ENCODE measurements around the gene TMEM82.

TMEM82 gene

GRCh38 chr1:15726508-15726907, 15.8 kb upstream of the TMEM82 start:
- H3K4me3 ChIP-seq (ENCODE audit: low read depth, low read length): no peak overlapping the region
- TF ChIP-seq CTCF (IDR thresholded peaks at IDR 0.05; ENCODE audit: control insufficient read depth, extremely low read depth, insufficient read depth): no peak
- DNase-seq (ENCODE audit: low read depth): no peak

DNA sequence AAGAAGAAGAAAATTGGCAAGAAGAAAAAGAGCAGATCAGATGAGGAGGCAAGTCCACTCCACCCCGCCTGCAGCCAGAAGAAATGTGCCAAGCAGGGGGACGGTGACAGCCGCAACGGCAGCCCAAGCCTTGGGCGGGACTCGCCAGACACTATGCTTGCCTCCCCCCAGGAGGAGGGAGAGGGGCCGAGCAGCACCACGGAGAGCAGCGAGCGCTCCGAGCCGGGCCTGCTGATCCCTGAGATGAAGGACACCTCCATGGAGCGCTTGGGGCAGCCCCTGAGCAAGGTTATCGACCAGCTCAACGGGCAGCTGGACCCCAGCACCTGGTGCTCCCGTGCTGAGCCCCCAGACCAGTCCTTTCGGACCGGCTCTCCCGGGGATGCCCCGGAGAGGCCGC, 15.3 kb upstream of the TMEM82 start:
- H3K4me3 ChIP-seq (ENCODE audit: low read depth, low read length): no peak overlapping the region
- TF ChIP-seq CTCF (IDR thresholded peaks at IDR 0.05; ENCODE audit: control insufficient read depth, extremely low read depth, insufficient read depth): no peak
- no peak for DNase-seq (ENCODE audit: low read depth)

GRCh38 chr1:15727424-15727823, 14.9 kb upstream of the TMEM82 start:
- H3K4me3 ChIP-seq (ENCODE audit: low read depth, low read length): no peak overlapping the region
- TF ChIP-seq CTCF (IDR thresholded peaks at IDR 0.05; ENCODE audit: control insufficient read depth, extremely low read depth, insufficient read depth): no peak

DNA sequence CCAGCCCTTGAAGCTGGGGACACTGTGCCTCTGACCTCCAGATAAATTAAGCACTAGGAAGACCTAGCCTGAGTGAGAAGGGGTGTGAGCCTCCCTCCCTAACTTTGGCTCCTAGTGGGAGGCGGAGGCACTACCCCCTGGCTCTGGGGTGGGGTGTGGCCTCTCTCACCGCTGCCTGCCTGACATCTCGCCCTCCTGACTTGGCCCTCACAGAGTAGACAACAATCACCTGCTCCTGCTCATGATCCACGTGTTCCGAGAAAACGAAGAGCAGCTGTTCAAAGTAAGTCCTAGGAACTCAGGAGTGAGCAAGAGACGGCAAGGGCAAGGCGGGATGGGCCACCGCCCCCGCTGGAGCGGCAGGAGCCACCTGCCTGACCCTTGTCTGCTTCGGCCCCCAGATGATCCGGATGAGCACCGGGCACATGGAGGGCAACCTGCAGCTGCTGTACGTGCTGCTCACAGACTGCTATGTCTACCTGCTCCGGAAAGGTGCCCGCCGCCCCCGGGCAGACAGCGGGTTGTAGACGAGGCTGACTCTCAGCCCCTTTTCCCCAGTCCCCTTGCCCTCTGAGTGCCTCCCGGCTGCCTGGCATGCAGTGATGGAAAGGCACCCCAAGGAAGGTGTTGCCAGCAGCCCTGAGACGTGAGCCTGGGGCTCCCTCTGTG, 14.3 kb upstream of the TMEM82 start:
- no peak for DNase-seq (ENCODE audit: low read depth)
- TF ChIP-seq CTCF (IDR thresholded peaks at IDR 0.05; ENCODE audit: control insufficient read depth, extremely low read depth, insufficient read depth): no peak
- H3K4me3 ChIP-seq (ENCODE audit: low read depth, low read length): no peak overlapping the region

More at GRCh38 chr1:15727424-15727823, 14.9 kb upstream of the TMEM82 start:
- DNase-seq (ENCODE audit: low read depth): no peak

- no peak for DNase-seq (ENCODE audit: low read depth)
- no peak overlapping the region for H3K4me3 ChIP-seq (ENCODE audit: low read depth, low read length)
- no peak for TF ChIP-seq CTCF (IDR thresholded peaks at IDR 0.05; ENCODE audit: control insufficient read depth, extremely low read depth, insufficient read depth)
Measured at GRCh38 chr1:15728937-15729657, 13.2 kb upstream of the TMEM82 start.

DNA sequence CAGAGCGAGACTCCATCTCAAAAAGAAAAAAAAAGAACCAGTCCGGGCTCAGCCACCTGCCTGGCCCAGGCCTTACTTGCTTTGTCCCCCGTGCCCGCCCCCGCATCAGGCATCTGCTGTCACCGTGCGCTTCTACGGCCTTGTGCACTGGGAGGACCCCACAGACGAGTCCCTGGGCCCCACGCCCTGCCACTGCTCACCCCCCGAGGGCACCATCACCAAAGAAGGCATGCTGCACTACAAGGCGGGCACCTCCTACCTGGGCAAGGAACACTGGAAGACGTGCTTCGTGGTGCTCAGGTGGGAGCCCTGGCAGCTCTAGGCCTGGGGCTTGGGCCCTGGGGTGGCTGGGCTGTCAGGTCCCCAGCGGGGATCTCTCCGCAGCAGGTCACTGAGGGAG, 11.9 kb upstream of the TMEM82 start:
- no peak overlapping the region for H3K4me3 ChIP-seq (ENCODE audit: low read depth, low read length)
- TF ChIP-seq CTCF (IDR thresholded peaks at IDR 0.05; ENCODE audit: control insufficient read depth, extremely low read depth, insufficient read depth): no peak
- no peak for DNase-seq (ENCODE audit: low read depth)
